ENCODE results near the gene ANKS1B.

- TF ChIP-seq EP300 (IDR thresholded peaks at IDR 0.05) (no peak), CTCF (IDR thresholded peaks at IDR 0.05) (no peak), POLR2A (IDR thresholded peaks at IDR 0.05) (no peak)
These were observed 414 bp upstream of the ANKS1B start for GRCh38 chr12:99985129-99985570.

Data from suprapubic skin (tissue), 3 donors.